Skin of body (tissue), 2 donors: ENCODE data around the gene DENND1B. TPM values are rescaled to one million over a fixed set of nuclear protein-coding genes. Genes with fewer than 3 reads are reported as not detected.

Experiments
- DNase-seq: peaks from one replicate; lab custom pipeline; 2025; lab: John Stamatoyannopoulos, UW
- total RNA-seq: library from RNA; depleted of rRNA; stranded (reverse); fragments of >200 nt; gene quantifications from one replicate; pipeline ENCODE4 v1.2.3, GENCODE V29; 2014

The DENND1B gene
- total RNA-seq = 13.3 TPM

DNA sequence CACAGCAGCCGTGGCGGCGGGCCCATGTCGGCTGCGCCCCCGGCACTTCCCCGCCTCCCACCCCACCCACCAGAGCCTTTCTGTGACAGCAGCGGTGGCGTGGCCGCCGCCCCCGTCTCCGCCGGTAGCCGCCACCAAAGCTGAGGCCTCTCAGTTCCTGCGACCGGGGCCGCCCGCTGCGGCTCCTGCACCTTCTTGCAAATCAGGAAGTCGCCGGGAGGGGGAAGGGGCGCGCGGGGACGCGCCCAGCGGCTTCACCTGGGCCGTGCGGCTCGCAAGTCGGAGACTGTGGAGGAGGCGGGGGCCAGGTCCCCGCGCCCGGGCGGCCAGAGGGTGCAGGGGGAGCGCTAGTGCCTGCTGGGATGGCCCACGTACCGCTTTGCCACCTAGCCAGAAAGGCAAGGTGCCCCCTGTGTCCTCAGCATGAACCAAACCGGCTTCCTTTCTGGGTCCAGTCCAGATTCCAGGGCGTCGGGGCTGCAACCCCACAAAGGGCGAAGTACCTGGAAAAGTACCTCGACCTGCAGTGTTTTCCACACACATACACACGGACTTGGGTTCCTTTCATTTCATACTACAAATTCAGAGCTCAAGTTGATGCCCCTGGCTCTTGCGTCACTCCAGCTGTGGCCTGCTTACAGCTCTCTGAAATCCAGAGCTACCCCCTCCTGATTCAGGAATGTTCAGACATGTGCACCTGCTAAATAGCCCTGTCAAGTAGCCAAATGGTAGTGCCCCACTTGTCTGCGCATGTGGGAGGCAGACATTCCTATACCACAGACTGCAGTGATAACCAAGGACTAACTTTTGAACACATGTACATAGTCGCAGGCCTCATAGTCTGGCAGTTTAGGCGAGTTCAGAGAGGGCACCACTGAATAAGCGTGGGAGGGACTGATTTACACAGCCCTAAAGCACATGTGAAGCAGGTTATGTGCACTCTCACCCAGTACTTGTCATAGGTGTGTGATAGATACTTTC is at the start of gene DENND1B:
DENND1B (minus strand) TSS at position 199 of the 981 bp plus-strand sequence. CDS start 325 bp downstream, outside the sequence.
- no peak for DNase-seq

GRCh38 chr1:197814306-197814705 is 39.0 kb upstream of the DENND1B start:
- no peak for DNase-seq

- DNase-seq = no peak
These were observed 38.5 kb upstream of the DENND1B start for GRCh38 chr1:197813741-197814140.

DNA sequence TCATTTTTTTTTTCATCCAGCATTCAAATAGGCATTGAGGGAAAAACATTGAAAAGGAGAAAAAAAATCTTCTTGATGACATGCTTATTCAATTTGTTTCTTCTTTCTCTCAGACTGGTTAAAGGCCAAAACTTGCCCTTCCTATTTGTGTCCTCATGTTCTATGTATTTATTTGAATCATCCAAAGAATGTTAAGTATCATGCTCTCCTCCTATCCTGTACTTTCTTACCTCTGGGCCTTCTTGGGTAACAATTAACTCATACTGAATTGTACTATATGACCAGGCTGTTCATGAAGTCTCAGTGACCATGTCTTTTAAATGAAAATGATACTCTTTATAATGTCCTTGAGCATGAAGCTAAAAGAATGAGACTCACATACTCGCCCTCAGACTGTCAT is 36.5 kb upstream of the DENND1B start:
- DNase-seq = no peak

GRCh38 chr1:197810812-197811211 is 35.5 kb upstream of the DENND1B start:
- no peak for DNase-seq

DNA sequence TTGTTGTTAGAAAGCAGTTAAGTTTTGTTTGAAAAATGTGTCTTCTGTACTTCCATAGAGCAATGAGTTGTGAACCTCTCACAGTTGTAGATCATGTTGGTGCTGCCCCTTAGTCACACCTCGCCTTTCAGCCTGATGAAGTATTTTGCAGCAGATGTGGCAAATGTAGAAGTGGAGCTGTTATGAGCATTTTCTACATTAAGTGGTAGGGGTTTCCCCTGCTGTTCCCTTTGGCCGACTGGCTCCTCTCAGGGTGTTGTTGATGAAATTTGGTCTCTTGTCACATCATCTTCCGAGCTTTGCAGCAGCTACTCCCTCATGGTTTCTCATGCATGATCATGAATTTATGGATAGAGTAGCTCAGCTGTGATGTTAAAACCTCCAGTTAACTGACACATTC is 33.6 kb upstream of the DENND1B start:
- no peak for DNase-seq

- DNase-seq = no peak
These were observed 32.6 kb upstream of the DENND1B start for GRCh38 chr1:197807739-197808453.

DNA sequence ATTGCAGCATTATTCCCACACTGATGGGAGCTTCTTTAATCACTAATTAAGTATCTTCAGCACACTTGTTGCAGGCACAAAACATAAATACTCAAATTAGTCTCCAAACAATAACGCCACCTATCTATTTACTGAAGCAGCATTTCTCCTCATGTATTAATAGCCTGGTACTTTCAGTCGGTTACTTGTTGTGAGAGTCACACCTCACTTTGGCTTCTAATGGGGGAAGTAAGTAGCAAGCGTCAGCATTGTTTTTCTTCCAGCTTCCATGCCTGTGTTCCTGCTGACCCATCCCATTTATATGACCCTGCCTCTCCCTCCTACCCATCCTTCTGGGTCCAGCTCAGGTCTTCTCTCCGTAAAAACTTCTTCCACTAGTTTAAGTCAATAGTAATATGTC is 31.9 kb upstream of the DENND1B start:
- DNase-seq = no peak

DNA sequence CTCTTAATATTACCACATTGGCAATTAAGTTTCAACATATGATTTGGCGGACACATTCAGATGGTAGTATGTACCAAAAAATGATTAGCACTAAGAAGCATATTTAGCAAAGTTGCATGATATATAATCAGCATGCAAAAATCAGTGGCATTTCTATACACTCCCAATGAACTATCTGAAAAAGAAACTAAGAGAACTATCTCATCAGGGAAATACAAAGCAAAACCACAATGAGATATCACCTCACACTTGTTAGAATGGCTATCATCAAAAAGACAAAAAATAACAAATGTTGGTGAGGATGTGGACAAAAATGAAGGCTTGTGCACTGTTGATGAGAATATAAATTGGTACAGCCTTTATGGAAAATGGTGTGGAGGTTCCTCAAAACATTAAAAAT is 31.4 kb upstream of the DENND1B start:
- DNase-seq = no peak

DNA sequence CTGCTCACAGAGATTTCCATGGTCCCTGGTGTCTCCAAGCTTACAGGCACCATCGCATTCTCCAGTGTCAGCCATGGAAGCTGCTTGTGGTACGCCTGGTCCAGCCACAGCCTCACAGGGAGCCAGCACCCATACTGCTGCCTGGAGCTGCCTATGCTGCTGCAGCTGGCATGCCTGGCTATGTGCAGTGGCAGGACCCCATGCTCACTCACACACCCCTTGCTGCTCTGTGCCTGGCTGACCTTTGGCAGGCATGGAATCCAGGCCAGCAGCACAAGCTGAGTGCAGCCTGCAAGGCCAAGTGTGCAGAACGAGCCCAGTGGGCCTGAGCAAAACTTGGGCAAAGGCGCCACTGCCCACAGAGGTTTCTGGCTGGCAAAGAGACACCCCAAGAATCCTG is 26.4 kb upstream of the DENND1B start:
- DNase-seq = no peak

DNA sequence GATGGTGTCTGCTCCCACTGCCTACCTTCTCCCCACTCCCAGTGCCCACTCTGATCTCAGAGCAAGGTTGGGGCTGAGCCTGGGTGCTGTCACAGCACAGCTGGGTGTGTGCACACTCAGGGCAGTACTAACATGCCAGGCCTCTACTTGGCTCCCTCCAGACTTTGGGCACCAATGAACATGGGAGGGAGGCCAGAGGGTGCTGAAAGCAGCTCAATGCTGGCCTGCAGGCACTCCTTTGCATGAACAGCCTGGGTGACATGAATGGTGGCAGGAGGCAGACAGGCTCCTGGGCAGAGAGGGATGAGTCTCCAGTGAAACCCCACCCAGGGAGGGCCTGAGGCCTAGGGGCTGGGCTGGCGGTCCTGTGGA is 25.8 kb upstream of the DENND1B start:
- no peak for DNase-seq

GRCh38 chr1:197800379-197801110 is 25.3 kb upstream of the DENND1B start:
- DNase-seq = no peak

GRCh38 chr1:197799271-197799670 is 24.0 kb upstream of the DENND1B start:
- DNase-seq = no peak

GRCh38 chr1:197798492-197798891 is 23.2 kb upstream of the DENND1B start:
- DNase-seq = no peak

DNA sequence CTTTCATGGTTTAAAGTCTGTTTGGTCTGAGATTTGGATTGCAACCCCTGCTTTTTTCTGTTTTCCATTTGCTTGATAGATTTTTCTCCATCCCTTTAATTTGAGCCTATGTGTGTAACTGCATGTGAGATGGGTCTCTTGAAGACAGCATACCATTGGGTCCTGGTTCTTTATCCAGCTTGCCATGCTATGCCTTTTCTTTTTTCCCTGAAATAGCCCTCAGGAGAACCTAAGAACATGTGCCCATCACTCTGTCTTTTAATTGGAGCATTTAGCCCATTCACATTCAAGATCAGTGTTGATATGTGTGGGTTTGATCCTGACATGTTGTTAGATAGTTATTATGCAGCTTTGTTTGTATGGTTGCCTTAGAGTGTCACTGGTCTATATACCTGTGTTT is 21.7 kb upstream of the DENND1B start:
- no peak for DNase-seq

DNA sequence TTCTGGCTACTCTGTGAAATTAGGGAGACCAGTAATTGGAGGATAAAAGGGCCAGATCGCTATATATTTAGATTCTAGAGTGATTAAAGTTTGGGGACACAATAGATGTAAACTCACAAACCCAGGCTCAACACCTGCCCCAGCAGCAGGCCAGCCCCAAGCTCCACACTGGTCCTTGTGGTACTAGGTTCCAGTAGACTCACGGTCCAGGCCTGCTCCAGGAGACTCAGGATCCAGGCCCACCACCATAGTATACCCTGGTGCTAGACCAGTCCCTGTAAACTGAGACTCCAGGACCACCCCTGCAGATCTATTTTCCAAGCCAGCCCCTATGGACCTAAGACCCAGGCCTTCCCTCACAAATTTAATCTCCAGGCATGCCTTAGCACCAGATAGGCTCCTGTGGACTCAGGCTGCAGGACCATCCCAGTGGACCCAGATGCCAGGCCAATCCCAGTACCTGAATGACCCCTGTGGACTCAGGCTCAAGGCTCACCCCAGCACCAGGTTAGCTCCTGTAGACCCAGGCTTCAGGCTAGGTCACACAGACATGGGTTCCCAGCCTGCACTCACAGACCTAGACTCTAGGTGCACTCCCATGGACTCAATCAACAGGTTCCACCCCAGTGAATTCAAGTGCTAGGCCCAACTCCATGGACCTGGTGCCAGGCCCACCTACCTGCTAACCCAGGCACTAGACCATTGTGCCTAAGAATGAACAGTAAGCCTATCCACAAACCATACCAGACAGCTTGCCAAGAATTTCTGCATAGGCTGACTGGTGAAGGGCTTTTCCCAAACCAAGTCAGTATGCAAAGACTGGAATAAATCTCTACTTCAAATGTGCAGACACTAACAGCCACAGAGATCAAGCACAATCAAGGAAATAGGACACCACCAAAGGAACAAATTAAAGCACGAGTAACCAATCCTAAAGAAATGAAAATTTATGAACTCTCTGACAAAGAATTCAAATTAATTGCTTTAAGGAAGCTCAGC is 13.8 kb upstream of the DENND1B start:
- DNase-seq = no peak

DNA sequence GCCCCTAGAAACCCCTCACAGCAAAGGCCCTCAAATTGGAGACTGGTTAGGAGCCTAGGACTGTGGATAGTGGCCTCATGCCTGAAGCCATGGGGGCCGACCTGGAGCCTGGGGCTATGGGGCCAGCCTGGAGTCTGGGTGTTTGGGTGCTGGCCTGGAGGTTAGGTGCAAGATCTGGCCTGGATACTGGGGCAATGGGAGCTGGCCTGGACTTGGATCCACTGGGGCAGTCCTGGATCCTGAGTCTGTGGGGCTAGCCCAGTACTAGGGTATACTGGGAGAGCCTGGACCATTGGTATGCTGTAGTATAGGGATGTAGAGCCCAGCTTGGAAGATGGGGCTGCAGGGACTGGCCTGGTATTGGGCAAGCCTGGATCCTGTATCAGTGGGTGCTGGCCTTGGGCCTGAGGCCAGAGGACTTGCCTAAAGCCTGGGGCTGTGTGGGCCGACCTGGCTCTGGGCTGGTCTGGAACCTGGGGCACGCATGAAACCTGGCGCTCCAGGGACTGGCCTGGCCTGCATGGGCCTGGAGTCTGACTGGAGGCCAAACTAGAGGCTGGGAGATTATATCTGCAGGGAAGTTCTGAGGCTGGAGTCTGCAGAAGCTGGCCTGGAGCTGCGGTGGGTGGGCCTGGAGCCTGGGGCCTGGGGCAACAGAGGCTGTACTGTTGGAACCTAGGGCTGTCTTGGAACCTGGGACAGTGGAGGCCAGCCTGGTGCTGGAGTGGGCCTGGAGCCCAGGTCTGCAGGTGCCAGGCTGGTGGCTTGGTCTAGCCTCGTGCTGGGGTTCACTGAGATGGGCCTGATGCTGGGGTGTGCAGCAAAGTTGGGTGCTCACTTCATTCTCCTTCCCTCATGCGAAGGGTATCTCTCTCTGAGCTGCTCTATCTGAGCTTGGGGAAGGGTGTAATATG is 12.6 kb upstream of the DENND1B start:
- DNase-seq = no peak

- DNase-seq = no peak
These were observed 11.8 kb upstream of the DENND1B start for GRCh38 chr1:197787056-197787455.

GRCh38 chr1:197786280-197786679 is 11.0 kb upstream of the DENND1B start:
- DNase-seq = no peak
